Epithelial cell of umbilical artery (primary cell): ENCODE results near the gene LPXN. TPM values are rescaled to one million over a fixed set of nuclear protein-coding genes. Genes with fewer than 3 reads are reported as not detected.

ENCODE experiments used
- total RNA-seq: library from RNA; depleted of rRNA; stranded (reverse); fragments of >200 nt; gene quantifications from 2 replicates; pipeline ENCODE4 v1.2.3, GENCODE V29; 2014

LPXN gene
- 2.9 and 11.4 TPM in 2 replicates for total RNA-seq

DNA sequence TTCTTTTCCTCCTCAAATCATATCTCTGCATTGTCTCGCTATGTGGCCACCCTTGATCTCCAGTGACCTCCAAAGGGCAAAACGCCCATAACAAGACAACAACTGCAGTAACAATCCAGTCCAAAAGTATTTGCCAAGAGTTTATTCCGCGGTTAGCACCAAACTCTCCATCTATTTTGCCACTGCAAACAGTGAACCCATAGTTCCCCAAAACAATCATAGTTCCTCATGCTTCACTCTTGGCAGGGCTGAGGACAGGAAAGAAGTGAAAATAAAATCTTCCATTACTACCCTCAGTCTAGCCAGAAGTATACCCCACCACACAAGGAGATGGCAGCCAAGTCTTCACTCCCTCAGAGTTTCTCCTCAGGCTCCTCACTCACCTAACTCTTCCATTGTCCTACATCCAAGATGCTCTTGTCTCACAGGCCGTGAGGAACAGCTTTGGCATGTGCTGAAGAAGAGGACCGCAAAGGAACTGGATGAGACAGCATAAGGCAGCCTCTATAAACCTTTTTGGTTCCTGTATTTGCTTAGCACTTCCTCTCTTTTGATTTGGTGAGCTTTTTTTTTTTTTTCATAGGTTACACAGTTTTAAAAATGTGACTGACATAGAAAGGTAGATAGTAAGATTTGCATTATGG is at the start of gene LPXN:
LPXN (minus strand) TSS at position 480 of the 644 bp plus-strand sequence; CDS start at position 396, 84 bp downstream.

GRCh38 chr11:58622344-58622743 is 46.7 kb upstream of the LPXN start, which contains the start of gene CNTF:
Gene CNTF, plus strand, starts transcription at chr11:58622665. Its CDS starts 88 bp downstream, at chr11:58622753.

GRCh38 chr11:58578635-58579191 is 3.1 kb upstream of the LPXN start, which contains the start of gene ZFP91:
Gene ZFP91, plus strand, starts transcription at chr11:58579063. Its CDS starts 219 bp downstream, at chr11:58579282.

GRCh38 chr11:58508005-58508404 is 67.7 kb downstream of the LPXN start, which contains the start of gene OR5B21:
Gene OR5B21, minus strand, starts transcription at chr11:58508105. Its CDS starts 0 bp downstream, at chr11:58508105.

Other genes starting within 250 kb of the LPXN start
- not detected in 2 replicates for gene OR5B17, start 216.8 kb downstream of the LPXN start, total RNA-seq
- not detected in 2 replicates for gene OR5B3, start 169.0 kb downstream of the LPXN start, total RNA-seq
- not detected in 2 replicates for gene OR5B2, start 147.7 kb downstream of the LPXN start, total RNA-seq
- gene OR5B12, start 133.6 kb downstream of the LPXN start, total RNA-seq = not detected in 2 replicates
- gene OR5B21, start 67.8 kb downstream of the LPXN start, total RNA-seq = not detected in 2 replicates
- gene ZFP91, start 3.2 kb upstream of the LPXN start, total RNA-seq = 36.1 and 53.5 TPM in 2 replicates
- gene CNTF, start 46.8 kb upstream of the LPXN start, total RNA-seq = 0.97 and 1.8 TPM in 2 replicates
- not detected in 2 replicates for gene GLYAT, start 156.1 kb upstream of the LPXN start, total RNA-seq